Measurements from ENCODE around the gene CRISP2.

Gene CRISP2

DNA sequence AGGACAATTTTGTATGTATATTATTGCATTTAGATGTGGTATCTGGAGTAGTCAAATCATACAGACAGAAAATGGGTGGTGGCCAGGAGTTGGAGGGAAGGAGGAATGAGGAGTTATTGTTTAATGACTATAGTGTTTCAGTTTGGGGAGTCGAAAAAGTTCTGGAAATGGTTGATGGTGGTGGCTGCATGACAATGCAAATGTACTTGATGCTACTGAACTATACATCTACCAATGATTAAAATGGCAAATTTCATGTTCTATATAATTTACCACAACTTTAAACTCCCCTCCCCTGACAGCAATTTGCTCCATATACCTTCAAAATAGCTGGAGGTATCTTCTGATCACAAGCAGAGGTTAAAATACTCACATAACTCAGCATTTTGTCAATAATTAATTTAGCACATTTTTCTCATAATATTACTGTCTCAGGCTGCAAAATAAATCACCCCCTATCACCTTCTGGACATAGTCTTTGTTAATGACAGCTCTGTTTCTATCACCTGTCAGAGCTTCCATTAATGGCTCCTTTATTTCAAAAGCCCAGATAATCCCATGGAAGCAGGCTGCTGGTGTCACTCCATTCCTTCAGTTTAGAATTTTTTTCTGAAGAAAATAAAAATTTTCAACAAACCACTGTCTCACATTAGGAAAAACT lies 51.0 kb downstream of the CRISP2 start:
- no peak for DNase-seq (ENCODE audit: low spot score)

DNA sequence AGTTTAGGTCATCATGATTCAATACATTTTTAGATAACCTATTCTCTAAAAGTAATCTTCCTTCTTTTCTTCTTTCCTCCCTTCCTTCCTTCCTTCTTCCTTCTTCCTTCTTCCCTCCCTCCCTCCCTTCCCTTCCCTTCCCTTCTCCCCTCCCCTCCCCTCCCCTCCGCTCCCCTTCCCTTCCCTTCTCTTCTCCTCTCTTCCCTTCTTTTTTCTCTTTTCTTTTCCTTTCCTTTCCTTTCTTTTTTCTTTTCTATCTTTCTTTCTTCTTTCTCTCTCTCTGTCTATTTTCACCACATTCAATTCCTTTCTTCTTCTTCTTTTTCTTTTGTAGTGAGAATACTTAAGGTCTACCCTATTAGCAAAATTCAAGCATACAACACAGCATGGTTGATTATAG lies 59.4 kb downstream of the CRISP2 start:
- no peak for DNase-seq (ENCODE audit: low spot score)

DNA sequence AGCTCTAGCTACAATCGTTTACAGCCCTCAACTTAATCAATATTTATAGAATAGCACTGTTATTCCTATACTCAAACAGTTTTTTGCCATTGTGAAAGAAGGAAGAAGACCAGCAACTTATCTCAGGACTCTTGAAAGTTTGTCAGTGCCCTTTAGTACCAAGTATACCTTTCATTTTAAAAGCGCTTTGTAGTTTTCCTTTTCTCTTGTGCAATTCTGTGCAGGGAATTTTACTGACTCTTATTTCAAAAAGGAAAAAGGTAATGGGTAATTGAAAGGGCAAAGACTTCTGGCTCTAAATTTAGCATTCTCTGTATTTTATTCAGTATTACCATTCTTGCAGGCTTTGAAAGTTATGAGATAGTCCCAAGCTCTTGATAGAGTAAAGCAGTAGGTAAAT lies 59.9 kb downstream of the CRISP2 start:
- DNase-seq (ENCODE audit: low spot score), result no peak

DNA sequence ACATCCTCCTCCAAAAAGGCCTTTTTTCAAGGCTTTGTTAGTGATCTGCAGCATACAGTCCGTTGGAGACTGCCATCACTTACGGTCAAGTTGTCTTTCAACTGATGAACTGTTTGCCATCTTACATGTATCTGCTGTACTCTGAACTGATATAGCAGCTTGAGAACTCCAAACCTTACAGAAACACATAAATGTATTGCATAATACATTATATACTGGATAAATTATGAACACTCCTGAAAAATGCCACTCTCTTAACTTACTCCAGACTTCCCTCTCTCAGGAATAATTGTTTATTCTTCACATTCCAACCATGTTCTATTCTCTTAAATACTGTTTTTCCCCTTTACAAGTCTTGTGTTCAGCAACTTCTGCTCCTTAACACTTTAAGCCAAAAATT lies 62.1 kb downstream of the CRISP2 start:
- DNase-seq (ENCODE audit: low spot score), result no peak

DNA sequence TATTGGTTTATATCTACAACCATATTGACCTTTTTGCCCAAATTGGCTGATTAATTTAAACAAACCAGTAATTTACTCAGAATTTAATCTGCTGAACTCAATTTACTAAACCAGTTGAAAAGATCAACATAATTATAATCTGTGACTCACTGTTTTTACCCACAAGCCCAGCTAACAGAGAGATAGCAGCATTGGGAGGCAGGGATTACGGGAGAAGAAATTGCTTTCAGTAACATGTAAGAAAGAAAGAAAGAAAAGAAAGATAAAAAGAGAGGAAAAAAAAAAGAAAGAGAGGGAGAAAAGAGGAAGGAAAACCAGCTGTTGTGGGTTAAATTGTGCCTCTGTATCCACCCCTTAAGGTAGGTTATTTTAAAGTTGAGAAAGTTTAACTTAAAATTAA lies 63.4 kb downstream of the CRISP2 start:
- DNase-seq (ENCODE audit: low spot score), result no peak

DNA sequence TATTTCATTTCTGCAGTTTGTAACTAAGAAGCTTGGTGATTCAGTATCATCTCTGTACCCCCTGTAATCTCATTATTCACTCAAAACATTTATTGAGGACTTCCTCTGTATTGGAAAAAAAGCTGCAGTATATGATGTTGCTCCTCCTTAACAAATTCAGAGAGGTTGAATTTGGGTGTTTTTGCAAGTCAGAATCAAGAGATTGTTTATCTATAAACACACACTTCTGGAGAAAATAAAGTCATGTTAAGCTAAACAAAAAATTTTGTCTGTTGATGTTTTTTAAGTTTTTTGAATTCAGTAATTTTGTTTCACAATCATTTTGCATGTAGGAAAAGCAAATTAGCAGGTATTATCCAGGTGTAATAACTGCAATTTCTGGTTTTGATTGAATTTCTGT lies 65.3 kb downstream of the CRISP2 start:
- DNase-seq (ENCODE audit: low spot score), result no peak

DNA sequence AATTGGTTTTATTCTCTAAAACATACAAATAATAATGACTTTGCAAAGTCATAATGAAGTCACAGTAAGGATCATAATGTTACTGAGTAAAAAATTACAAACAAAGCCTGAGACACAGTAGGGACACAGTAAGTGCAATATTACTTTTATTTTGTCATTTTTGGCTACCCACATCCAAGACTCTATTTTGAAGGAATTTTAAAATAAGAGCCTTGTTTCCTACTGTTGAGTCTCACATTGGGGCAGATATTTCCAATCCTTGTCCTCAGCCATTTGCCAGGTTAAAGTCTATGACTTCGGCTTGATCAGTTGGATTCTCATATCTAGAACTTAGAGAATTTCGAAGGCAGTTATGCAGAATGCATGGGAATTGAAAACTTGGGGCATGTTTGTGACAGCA lies 65.9 kb downstream of the CRISP2 start:
- DNase-seq (ENCODE audit: low spot score), result no peak

DNA sequence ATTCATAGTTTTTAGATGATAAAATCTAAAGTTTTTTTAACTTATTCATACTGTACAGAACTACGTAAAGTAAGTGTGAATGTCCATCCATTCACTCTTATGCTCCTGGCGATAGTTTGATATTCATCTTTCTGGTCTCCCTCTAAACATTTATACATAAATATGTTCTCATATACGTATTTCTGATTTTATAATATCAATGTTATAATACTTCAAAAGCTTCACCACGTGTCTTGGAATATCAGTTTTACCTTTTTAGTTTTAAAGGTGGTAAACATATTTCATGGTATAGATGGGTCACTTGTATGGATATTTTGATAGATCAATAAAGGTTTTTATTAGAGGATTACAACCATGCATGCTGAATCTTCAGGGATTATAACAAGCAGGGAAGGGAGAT lies 66.4 kb downstream of the CRISP2 start:
- no peak for DNase-seq (ENCODE audit: low spot score)

DNA sequence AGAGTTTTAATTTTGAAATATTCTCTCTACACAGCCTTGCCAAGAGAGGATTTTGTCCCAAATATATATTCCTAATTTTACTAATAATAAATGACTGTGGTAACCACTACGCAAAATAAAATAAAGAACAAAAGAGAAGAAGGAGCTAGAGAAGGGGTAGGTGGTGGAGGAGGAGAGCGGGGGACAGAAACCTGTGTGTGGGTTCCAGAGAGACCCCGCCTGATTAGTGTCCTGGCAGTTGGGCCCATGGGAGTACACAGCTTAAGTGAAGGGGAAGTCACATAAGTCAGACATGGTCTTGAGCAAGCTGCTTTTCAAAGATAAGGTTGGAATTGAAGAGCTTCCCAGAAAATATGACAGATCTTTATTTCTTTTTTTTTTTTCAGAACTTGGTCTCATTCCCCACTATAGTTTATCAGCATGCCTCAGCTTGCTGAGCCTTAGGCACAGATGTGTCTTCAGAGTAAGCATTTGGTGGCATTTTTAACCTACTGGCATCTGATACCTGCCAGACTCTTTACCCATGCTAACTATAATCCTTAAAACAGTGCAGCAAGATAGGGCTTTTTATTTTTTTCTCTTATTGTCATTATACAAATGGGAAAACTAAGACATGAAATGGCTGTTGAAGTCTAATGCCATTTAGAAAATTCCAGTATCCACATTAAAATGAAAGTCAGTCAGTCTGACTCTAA lies 67.1 kb downstream of the CRISP2 start:
- DNase-seq (ENCODE audit: low spot score), result no peak

DNA sequence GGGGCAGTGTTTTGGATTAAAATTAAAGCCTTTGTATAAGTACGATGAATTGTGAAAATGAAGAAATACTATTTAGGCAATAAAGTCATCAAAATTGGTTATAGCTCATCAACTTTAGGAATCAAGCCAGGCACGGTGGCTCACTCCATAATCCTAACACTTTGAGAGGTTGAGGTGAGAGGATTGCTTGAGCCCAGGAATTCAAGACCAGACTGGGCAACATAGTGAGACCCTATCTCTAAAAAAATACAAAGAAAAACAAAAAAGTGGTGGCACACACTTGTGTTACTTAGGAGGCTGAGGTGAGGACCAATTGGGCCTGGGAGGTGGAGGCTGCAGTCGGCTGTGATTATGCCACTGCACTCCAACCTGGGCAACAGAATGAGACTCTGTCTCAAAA lies 68.2 kb downstream of the CRISP2 start:
- no peak for DNase-seq (ENCODE audit: low spot score)
